Uterus (tissue), 2 donors: ENCODE measurements around the gene SPATA6.

Experiments
- CTCF ChIP-seq, 4 experiments: fragments of 200-600 bp in 2 of 4; fragments of 450-650 bp in 2 of 4; sonication (generic) in 2 of 4; IDR thresholded peaks; one replicate each; pipeline ENCODE4 v1.5.1; 2016 to 2019; ENCODE audit warnings: antibody characterized with exemption in 4 of 4, mild to moderate bottlenecking in 2 of 4, moderate library complexity in 1 of 4
- POLR2A ChIP-seq, 2 donors: fragments of 450-650 bp; IDR thresholded peaks; one replicate each; pipeline ENCODE4 v1.6.1; 2016; ENCODE audit warnings: antibody characterized with exemption in 2 of 2, mild to moderate bottlenecking in 1 of 2, moderate library complexity in 1 of 2

DNA sequence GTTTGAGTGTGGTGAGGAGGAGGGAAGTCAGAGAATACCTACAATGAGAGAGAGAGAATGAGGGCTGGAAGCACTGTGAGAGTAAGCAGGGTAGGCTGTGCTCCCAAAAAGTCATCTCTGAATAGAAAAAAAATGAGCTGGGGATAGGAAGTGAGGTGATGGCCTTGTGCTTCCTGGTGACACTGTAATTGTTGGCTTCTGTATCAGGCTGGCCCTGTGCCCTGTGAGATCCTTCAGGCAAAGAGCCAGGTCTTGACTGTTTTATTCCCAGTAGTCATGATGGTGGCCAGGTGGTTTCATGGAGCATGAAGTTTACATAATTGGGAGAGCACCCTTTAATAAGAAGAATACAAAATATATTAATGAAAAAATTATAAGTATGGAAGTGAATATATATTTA lies 20.4 kb upstream of the SPATA6 start:
- TF ChIP-seq CTCF (IDR thresholded peaks at IDR 0.05): no peak
- no peak for TF ChIP-seq POLR2A (IDR thresholded peaks at IDR 0.05)
